HEK293 (cell line): ENCODE data around the gene SRSF2.

Experiments
- BCL11A ChIP-seq: fragments of 450-650 bp; formaldehyde crosslinking; IDR thresholded peaks from 2 replicates; pipeline ENCODE4 v1.5.1; 2016; ENCODE audit warnings: low read depth, missing biosample characterization, missing genetic modification characterization
- BCL6B ChIP-seq: fragments of 450-650 bp; formaldehyde crosslinking; IDR thresholded peaks from 2 replicates; pipeline ENCODE4 v1.5.1; 2017; ENCODE audit warnings: missing biosample characterization, missing genetic modification characterization
- FEZF1 ChIP-seq: fragments of 450-650 bp; formaldehyde crosslinking; IDR thresholded peaks from 2 replicates; pipeline ENCODE4 v1.5.1; 2016; ENCODE audit warnings: missing biosample characterization, missing genetic modification characterization
- MEIS1 ChIP-seq: sonication (generic); formaldehyde crosslinking; IDR thresholded peaks from 2 replicates; pipeline ENCODE4 v1.8.1; 2022; ENCODE audit warnings: missing genetic modification reagents, mild to moderate bottlenecking, borderline replicate concordance
- ZBTB10 ChIP-seq: fragments of 450-650 bp; formaldehyde crosslinking; IDR thresholded peaks from 2 replicates; pipeline ENCODE4 v1.5.1; 2016; ENCODE audit warnings: missing biosample characterization, missing genetic modification characterization
- ZBTB21 ChIP-seq: fragments of 450-650 bp; formaldehyde crosslinking; IDR thresholded peaks from 2 replicates; pipeline ENCODE4 v1.5.1; 2017; ENCODE audit warnings: missing biosample characterization, missing genetic modification characterization
- ZBTB7A ChIP-seq: fragments of 450-650 bp; formaldehyde crosslinking; IDR thresholded peaks from 2 replicates; pipeline ENCODE4 v1.5.1; 2016; ENCODE audit warnings: low read depth, missing biosample characterization, missing genetic modification characterization
- ZNF157 ChIP-seq: fragments of 450-650 bp; formaldehyde crosslinking; IDR thresholded peaks from 2 replicates; pipeline ENCODE4 v1.5.1; 2016; ENCODE audit warnings: missing biosample characterization, missing genetic modification characterization
- ZNF16 ChIP-seq: fragments of 450-650 bp; formaldehyde crosslinking; IDR thresholded peaks from 2 replicates; pipeline ENCODE4 v1.5.1; 2016; ENCODE audit warnings: low read depth, missing biosample characterization, missing genetic modification characterization
- ZNF266 ChIP-seq: fragments of 450-650 bp; formaldehyde crosslinking; IDR thresholded peaks from 2 replicates; pipeline ENCODE4 v1.5.1; 2016; ENCODE audit warnings: missing biosample characterization, missing genetic modification characterization, low read depth
- ZNF335 ChIP-seq: fragments of 450-650 bp; formaldehyde crosslinking; conservative IDR thresholded peaks from 2 replicates; pipeline ENCODE4 v1.5.1; 2016; ENCODE audit warnings: missing biosample characterization, missing genetic modification characterization
- ZNF354C ChIP-seq: fragments of 450-650 bp; formaldehyde crosslinking; IDR thresholded peaks from 2 replicates; pipeline ENCODE4 v1.5.1; 2016; ENCODE audit warnings: missing biosample characterization, missing genetic modification characterization, low read depth, borderline replicate concordance
- ZNF37A ChIP-seq: fragments of 450-650 bp; IDR thresholded peaks from 2 replicates; pipeline ENCODE4 v1.5.1; 2018; ENCODE audit warnings: missing biosample characterization, missing genetic modification characterization
- ZNF423 ChIP-seq: fragments of 450-650 bp; formaldehyde crosslinking; IDR thresholded peaks from 2 replicates; pipeline ENCODE4 v1.5.1; 2016; ENCODE audit warnings: missing biosample characterization, missing genetic modification characterization
- ZNF473 ChIP-seq: fragments of 450-650 bp; formaldehyde crosslinking; IDR thresholded peaks from 2 replicates; pipeline ENCODE4 v1.5.1; 2017; ENCODE audit warnings: missing biosample characterization, missing genetic modification characterization
- ZNF48 ChIP-seq: fragments of 450-650 bp; formaldehyde crosslinking; IDR thresholded peaks from 2 replicates; pipeline ENCODE4 v1.5.1; 2016; ENCODE audit warnings: missing biosample characterization, missing genetic modification characterization
- ZNF518A ChIP-seq: fragments of 450-650 bp; formaldehyde crosslinking; conservative IDR thresholded peaks from 2 replicates; pipeline ENCODE4 v1.5.1; 2016; ENCODE audit warnings: low read depth, missing biosample characterization, missing genetic modification characterization
- ZNF629 ChIP-seq: fragments of 450-650 bp; formaldehyde crosslinking; IDR thresholded peaks from 2 replicates; pipeline ENCODE4 v1.5.1; 2017; ENCODE audit warnings: missing biosample characterization, missing genetic modification characterization
- ZNF776 ChIP-seq: fragments of 450-650 bp; formaldehyde crosslinking; IDR thresholded peaks from 2 replicates; pipeline ENCODE4 v1.5.0; 2017; ENCODE audit warnings: missing biosample characterization, missing genetic modification characterization, borderline replicate concordance
- ZNF777 ChIP-seq: fragments of 450-650 bp; formaldehyde crosslinking; IDR thresholded peaks from 2 replicates; pipeline ENCODE4 v1.5.1; 2017; ENCODE audit warnings: missing biosample characterization, missing genetic modification characterization, borderline replicate concordance
- ZNF792 ChIP-seq: fragments of 450-650 bp; formaldehyde crosslinking; IDR thresholded peaks from 2 replicates; pipeline ENCODE4 v1.5.1; 2016; ENCODE audit warnings: missing biosample characterization, missing genetic modification characterization
- ZSCAN16 ChIP-seq: fragments of 450-650 bp; formaldehyde crosslinking; IDR thresholded peaks from 2 replicates; pipeline ENCODE4 v1.5.1; 2016; ENCODE audit warnings: missing biosample characterization, missing genetic modification characterization
- ZSCAN4 ChIP-seq: fragments of 450-650 bp; formaldehyde crosslinking; IDR thresholded peaks from 2 replicates; pipeline ENCODE4 v1.5.1; 2017; ENCODE audit warnings: missing biosample characterization, missing genetic modification characterization
- TF ChIP-seq, protein P1 (sequence below): fragments of 450-650 bp; formaldehyde crosslinking; IDR thresholded peaks from 2 replicates; pipeline ENCODE4 v1.5.1; 2016; ENCODE audit warnings: missing biosample characterization, missing genetic modification characterization
- TF ChIP-seq, protein P2 (sequence below): fragments of 450-650 bp; formaldehyde crosslinking; IDR thresholded peaks from 2 replicates; pipeline ENCODE4 v1.5.1; 2016; ENCODE audit warnings: missing biosample characterization, missing genetic modification characterization

The SRSF2 gene

GRCh38 chr17:76709077-76709950 lies 27.8 kb downstream of the SRSF2 start (continued):
- TF ChIP-seq ZNF354C (tag by site-specific recombination) (no peak), ZBTB10 (tag by site-specific recombination) (peak; percentile 52; the same call in 1 of the 2 replicates), ZNF792 (tag by site-specific recombination) (no peak), ZNF37A (tag by site-specific recombination) (no peak), ZNF157 (tag by site-specific recombination) (no peak), ZSCAN4 (tag by site-specific recombination) (0 out of 2 replicates have a peak, but pooled peaks have one; percentile 11), ZNF629 (tag by site-specific recombination) (peak; percentile 89), ZNF16 (tag by site-specific recombination) (no peak), ZBTB7A (tag by site-specific recombination) (no peak), MEIS1 (peak; percentile 18; the same call in 1 of the 2 replicates), ZNF518A (no peak), BCL11A (peak; percentile 23; the same call in 1 of the 2 replicates), ZNF473 (tag by site-specific recombination) (no peak), ZNF776 (tag by site-specific recombination) (no peak), ZNF48 (tag by site-specific recombination) (no peak), ZSCAN16 (no peak), ZNF423 (tag by site-specific recombination) (peak; percentile 62; the same call in 1 of the 2 replicates), ZNF335 (tag by site-specific recombination) (peak; percentile 25), BCL6B (tag by site-specific recombination) (no peak), ZNF266 (tag by site-specific recombination) (no peak), ZNF777 (tag by site-specific recombination) (no peak), FEZF1 (tag by site-specific recombination) (0 out of 2 replicates have a peak, but pooled peaks have one; percentile 29), ZBTB21 (peak; percentile 79; the same call in 1 of the 2 replicates)
- TF ChIP-seq, protein P1, sequence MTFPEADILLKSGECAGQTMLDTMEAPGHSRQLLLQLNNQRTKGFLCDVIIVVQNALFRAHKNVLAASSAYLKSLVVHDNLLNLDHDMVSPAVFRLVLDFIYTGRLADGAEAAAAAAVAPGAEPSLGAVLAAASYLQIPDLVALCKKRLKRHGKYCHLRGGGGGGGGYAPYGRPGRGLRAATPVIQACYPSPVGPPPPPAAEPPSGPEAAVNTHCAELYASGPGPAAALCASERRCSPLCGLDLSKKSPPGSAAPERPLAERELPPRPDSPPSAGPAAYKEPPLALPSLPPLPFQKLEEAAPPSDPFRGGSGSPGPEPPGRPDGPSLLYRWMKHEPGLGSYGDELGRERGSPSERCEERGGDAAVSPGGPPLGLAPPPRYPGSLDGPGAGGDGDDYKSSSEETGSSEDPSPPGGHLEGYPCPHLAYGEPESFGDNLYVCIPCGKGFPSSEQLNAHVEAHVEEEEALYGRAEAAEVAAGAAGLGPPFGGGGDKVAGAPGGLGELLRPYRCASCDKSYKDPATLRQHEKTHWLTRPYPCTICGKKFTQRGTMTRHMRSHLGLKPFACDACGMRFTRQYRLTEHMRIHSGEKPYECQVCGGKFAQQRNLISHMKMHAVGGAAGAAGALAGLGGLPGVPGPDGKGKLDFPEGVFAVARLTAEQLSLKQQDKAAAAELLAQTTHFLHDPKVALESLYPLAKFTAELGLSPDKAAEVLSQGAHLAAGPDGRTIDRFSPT (tag by site-specific recombination): peak; percentile 75
- TF ChIP-seq, protein P2, sequence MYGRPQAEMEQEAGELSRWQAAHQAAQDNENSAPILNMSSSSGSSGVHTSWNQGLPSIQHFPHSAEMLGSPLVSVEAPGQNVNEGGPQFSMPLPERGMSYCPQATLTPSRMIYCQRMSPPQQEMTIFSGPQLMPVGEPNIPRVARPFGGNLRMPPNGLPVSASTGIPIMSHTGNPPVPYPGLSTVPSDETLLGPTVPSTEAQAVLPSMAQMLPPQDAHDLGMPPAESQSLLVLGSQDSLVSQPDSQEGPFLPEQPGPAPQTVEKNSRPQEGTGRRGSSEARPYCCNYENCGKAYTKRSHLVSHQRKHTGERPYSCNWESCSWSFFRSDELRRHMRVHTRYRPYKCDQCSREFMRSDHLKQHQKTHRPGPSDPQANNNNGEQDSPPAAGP (tag by site-specific recombination): peak; percentile 96
